ENCODE results near the gene KIF3C.

KIF3C gene

DNA sequence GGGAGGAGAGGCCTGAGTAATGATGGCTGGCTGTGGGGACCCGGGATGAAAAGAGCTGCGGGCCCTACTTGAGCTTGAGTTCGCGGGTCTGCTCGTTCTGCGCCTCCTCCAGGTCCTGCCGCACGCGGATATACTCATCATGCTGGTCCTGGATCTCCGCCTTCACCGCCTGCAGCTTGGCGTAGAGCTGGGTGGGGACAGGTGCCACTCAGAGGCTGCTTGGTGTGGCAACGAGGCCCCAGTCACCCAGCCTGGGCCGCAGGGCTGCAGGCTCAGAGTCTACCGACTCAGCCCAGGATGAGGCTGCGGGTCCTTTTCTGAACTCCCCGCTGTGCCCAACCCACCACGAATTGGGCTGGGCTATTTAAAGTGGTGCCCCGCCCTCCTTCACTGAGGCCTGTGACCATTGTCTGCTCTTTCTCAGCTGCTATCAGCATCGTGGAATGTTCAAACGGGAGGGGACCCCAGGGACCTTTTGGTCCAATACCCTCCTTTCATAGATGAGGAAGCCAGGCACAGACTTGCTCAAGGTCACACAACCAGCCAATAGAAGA is 28.0 kb downstream of the KIF3C start:
- Histone ChIP-seq H3K4me3 (ENCODE audit: low read depth, low read length) (no peak overlapping the region), H3K9me3 (no peaks in the 10 kb centered on the region), H3K4me1 (no peaks in the 10 kb centered on the region), H3K36me3 (no peaks in the 10 kb centered on the region), H3K27me3 (no peaks in the 10 kb centered on the region)
- DNase-seq: no peak
- TF ChIP-seq, protein P1, sequence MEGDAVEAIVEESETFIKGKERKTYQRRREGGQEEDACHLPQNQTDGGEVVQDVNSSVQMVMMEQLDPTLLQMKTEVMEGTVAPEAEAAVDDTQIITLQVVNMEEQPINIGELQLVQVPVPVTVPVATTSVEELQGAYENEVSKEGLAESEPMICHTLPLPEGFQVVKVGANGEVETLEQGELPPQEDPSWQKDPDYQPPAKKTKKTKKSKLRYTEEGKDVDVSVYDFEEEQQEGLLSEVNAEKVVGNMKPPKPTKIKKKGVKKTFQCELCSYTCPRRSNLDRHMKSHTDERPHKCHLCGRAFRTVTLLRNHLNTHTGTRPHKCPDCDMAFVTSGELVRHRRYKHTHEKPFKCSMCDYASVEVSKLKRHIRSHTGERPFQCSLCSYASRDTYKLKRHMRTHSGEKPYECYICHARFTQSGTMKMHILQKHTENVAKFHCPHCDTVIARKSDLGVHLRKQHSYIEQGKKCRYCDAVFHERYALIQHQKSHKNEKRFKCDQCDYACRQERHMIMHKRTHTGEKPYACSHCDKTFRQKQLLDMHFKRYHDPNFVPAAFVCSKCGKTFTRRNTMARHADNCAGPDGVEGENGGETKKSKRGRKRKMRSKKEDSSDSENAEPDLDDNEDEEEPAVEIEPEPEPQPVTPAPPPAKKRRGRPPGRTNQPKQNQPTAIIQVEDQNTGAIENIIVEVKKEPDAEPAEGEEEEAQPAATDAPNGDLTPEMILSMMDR (IDR thresholded peaks at IDR 0.05; ENCODE audit: low read depth, low read length): no peak

- Histone ChIP-seq H3K36me3 (no peaks in the 10 kb centered on the region), H3K4me3 (ENCODE audit: low read depth, low read length) (peak overlapping the region; percentile 41), H3K9me3 (no peaks in the 10 kb centered on the region), H3K27me3 (no peaks in the 10 kb centered on the region), H3K4me1 (no peaks in the 10 kb centered on the region)
- TF ChIP-seq, protein P1 (IDR thresholded peaks at IDR 0.05; ENCODE audit: low read depth, low read length): peak; percentile 99
- peak; percentile 88 for DNase-seq
Measured at GRCh38 chr2:25951071-25951547, 31.2 kb downstream of the KIF3C start.

DNA sequence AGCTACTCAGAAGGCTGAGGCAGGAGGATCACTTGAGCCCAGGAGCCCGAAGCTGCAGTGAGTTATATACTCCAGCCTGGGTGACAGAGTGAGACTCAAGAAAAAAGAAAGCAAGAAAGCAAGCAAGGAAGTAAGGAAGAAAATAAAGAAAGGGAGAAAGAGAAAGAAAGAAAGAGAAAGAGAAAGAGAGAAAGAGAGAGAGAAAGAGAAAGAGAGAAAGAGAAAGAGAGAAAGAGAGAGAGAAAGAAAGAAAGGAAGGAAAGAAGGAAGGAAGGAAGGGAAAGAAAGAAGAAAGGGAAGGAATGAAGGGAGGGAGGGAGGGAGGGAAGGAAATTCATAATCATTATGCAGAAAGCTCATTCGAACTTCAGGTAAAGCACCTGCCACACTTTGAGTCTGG is 33.9 kb downstream of the KIF3C start:
- no peaks in the 10 kb centered on the region for H3K36me3 ChIP-seq
- TF ChIP-seq, protein P1 (IDR thresholded peaks at IDR 0.05; ENCODE audit: low read depth, low read length): no peak
- no peak for DNase-seq

GRCh38 chr2:25941042-25941441 is 41.3 kb downstream of the KIF3C start:
- peaks cover 6% of the 10 kb centered on the region for H3K4me1 ChIP-seq
- H3K27me3 ChIP-seq: no peaks in the 10 kb centered on the region
- no peak overlapping the region for H3K4me3 ChIP-seq (ENCODE audit: low read depth, low read length)
- H3K36me3 ChIP-seq: no peaks in the 10 kb centered on the region
- H3K9me3 ChIP-seq: no peaks in the 10 kb centered on the region
- TF ChIP-seq, protein P1 (IDR thresholded peaks at IDR 0.05; ENCODE audit: low read depth, low read length): no peak
- no peak for DNase-seq

More for the DNA sequence above, 33.9 kb downstream of the KIF3C start:
- Histone ChIP-seq H3K9me3 (no peaks in the 10 kb centered on the region), H3K4me1 (no peaks in the 10 kb centered on the region), H3K4me3 (ENCODE audit: low read depth, low read length) (no peak overlapping the region), H3K27me3 (no peaks in the 10 kb centered on the region)

DNA sequence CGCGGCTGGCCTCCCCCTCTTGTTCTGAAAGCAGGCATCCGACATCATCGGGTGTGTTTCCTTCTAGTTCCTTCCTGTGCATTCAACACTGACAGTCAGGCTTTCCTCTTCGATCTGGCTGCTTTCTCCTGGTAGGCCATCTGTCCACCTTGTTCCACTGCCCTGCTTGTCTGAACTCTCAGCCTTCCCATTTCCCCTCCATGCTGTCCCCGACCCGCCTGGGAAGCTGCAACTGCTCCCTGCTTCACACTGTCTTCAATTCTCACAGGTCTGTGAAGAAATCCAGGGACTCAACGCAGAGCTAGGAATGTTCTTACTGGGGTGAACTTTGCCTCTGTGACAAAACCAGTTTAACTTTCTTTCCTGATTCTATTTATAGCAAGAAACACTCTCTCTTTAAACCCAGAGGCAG is 43.0 kb downstream of the KIF3C start:
- no peaks in the 10 kb centered on the region for H3K9me3 ChIP-seq
- H3K36me3 ChIP-seq: no peaks in the 10 kb centered on the region
- no peak for DNase-seq
- H3K27me3 ChIP-seq: no peaks in the 10 kb centered on the region
- no peak overlapping the region for H3K4me3 ChIP-seq (ENCODE audit: low read depth, low read length)
- TF ChIP-seq, protein P1 (IDR thresholded peaks at IDR 0.05; ENCODE audit: low read depth, low read length): no peak
- H3K4me1 ChIP-seq: peaks cover 6% of the 10 kb centered on the region

GRCh38 chr2:25938345-25938744 is 44.0 kb downstream of the KIF3C start:
- TF ChIP-seq, protein P1 (IDR thresholded peaks at IDR 0.05; ENCODE audit: low read depth, low read length): no peak
- Histone ChIP-seq H3K9me3 (no peaks in the 10 kb centered on the region), H3K27me3 (no peaks in the 10 kb centered on the region), H3K36me3 (no peaks in the 10 kb centered on the region), H3K4me1 (peaks cover 6% of the 10 kb centered on the region), H3K4me3 (ENCODE audit: low read depth, low read length) (no peak overlapping the region)
- DNase-seq: no peak

All from BE2C (cell line).